ENCODE data around the gene LRP1.

The LRP1 gene

DNA sequence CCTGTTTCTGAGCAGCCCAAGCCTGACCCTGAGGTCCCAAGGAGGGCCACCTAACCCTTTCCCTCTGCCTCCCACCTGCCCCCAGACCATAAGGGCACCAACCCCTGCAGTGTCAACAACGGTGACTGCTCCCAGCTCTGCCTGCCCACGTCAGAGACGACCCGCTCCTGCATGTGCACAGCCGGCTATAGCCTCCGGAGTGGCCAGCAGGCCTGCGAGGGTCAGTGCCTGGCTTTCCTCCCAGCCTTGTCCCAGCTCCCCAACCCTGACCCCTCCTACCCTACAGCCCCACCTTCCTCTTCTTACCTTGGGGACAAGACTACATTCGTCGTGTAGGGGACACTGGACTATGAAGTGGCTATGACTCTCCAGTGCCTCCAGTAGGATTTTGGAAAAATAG lies 52.8 kb downstream of the LRP1 start:
- TF ChIP-seq, protein P1, sequence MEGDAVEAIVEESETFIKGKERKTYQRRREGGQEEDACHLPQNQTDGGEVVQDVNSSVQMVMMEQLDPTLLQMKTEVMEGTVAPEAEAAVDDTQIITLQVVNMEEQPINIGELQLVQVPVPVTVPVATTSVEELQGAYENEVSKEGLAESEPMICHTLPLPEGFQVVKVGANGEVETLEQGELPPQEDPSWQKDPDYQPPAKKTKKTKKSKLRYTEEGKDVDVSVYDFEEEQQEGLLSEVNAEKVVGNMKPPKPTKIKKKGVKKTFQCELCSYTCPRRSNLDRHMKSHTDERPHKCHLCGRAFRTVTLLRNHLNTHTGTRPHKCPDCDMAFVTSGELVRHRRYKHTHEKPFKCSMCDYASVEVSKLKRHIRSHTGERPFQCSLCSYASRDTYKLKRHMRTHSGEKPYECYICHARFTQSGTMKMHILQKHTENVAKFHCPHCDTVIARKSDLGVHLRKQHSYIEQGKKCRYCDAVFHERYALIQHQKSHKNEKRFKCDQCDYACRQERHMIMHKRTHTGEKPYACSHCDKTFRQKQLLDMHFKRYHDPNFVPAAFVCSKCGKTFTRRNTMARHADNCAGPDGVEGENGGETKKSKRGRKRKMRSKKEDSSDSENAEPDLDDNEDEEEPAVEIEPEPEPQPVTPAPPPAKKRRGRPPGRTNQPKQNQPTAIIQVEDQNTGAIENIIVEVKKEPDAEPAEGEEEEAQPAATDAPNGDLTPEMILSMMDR (IDR thresholded peaks at IDR 0.05; ENCODE audit: low read depth, low read length): no peak
- TF ChIP-seq, protein P2, sequence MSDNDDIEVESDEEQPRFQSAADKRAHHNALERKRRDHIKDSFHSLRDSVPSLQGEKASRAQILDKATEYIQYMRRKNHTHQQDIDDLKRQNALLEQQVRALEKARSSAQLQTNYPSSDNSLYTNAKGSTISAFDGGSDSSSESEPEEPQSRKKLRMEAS (IDR thresholded peaks at IDR 0.05; ENCODE audit: low read depth, low read length): no peak
- TF ChIP-seq POLR2A (IDR thresholded peaks at IDR 0.05; ENCODE audit: extremely low read depth, insufficient read length) (no peak), MYC (IDR thresholded peaks at IDR 0.05; ENCODE audit: low read depth, low read length) (no peak)
- H3K4me3 ChIP-seq (ENCODE audit: low read depth, low read length): no peak overlapping the region
- DNase-seq (ENCODE audit: low read depth): no peak

DNA sequence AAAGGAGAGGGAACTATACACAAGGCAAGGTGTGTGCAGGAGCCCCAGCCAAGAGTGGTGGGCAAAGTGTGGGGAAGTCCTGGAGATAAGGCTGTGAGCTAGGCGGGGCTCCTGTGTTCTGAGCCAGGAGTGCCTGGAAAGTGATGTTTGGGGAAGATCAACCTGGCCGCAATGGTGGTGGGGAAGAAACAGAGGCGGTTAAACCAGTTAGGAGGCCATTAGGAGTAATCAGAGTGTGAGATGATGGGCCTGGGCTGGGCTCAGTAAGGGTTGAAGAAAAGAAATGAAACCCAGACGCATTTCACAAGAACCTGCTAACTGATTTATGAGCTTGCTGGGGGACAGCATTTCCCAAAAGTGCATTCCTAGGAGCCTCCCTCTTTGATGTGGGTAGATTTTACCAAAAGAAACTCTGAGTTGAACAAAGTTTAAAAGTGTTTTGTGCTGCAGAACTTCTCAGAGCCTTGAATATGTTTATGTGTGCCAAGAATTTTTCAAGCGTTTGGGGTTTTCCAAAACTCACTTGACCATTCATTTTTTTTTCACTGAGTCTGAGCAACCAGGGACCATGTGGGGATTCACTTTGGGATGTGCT lies 53.4 kb downstream of the LRP1 start:
- no peak for TF ChIP-seq POLR2A (IDR thresholded peaks at IDR 0.05; ENCODE audit: extremely low read depth, insufficient read length)
- TF ChIP-seq, protein P1 (IDR thresholded peaks at IDR 0.05; ENCODE audit: low read depth, low read length): no peak
- TF ChIP-seq, protein P2 (IDR thresholded peaks at IDR 0.05; ENCODE audit: low read depth, low read length): no peak
- no peak for TF ChIP-seq MYC (IDR thresholded peaks at IDR 0.05; ENCODE audit: low read depth, low read length)
- DNase-seq (ENCODE audit: low read depth): no peak
- no peak overlapping the region for H3K4me3 ChIP-seq (ENCODE audit: low read depth, low read length)

DNA sequence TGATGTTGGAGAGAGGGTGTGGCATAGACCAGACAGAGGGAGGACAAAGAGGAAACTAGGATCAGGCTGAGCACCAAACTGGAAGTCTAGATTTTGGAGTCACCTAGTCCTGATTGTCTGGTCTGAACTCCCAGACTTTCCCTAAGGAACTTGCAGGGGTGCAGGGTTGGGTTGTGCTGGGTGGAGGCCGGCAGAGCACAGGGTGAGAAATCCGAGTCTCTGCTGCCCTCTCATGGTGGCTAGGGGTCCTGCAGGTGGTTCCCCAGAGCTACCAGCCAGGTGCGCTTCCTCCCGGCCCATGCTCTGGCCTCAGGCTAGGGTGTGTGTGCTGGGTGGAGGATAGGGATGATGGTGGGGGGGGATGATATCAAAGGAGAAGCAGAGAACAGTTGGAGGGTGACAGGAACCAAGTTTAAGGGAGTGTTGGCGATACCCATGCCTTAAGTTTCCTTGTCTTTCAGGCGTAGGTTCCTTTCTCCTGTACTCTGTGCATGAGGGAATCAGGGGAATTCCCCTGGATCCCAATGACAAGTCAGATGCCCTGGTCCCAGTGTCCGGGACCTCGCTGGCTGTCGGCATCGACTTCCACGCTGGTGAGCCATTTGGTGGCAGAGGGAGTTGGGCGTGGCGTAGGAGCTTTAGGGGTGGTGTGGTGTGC lies 54.8 kb downstream of the LRP1 start:
- TF ChIP-seq POLR2A (IDR thresholded peaks at IDR 0.05; ENCODE audit: extremely low read depth, insufficient read length): no peak
- TF ChIP-seq, protein P1 (IDR thresholded peaks at IDR 0.05; ENCODE audit: low read depth, low read length): peak; percentile 98
- TF ChIP-seq, protein P2 (IDR thresholded peaks at IDR 0.05; ENCODE audit: low read depth, low read length): no peak
- TF ChIP-seq MYC (IDR thresholded peaks at IDR 0.05; ENCODE audit: low read depth, low read length): no peak
- peak; percentile 67 for DNase-seq (ENCODE audit: low read depth)
- no peak overlapping the region for H3K4me3 ChIP-seq (ENCODE audit: low read depth, low read length)

DNA sequence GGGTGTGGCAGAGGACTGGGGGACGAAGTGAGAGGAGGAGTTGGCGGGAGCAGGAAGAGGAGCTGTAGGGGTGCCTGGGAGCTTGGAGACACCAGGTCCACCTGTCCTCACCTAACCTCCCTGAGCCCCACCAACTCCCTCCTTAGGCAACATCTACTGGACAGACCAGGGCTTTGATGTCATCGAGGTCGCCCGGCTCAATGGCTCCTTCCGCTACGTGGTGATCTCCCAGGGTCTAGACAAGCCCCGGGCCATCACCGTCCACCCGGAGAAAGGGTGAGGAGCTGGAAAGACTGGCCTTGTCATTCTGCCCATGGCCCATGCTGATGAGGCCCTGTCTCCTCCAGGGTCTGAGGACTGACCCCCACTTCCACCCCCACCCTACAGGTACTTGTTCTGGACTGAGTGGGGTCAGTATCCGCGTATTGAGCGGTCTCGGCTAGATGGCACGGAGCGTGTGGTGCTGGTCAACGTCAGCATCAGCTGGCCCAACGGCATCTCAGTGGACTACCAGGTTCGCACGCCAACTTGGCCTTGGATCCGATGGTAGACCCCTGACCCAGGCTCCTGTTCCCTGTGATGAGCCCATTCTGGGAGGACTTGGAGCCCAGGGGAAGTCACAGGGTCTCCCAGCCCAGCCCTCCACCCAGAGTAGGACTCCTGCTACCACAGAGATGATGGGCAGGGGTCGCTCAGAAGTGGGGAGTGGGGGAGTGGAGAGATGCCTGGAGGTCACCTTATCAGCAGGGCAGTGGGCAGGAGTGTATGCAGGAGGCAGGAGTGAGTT lies 55.8 kb downstream of the LRP1 start:
- no peak overlapping the region for H3K4me3 ChIP-seq (ENCODE audit: low read depth, low read length)
- no peak for TF ChIP-seq MYC (IDR thresholded peaks at IDR 0.05; ENCODE audit: low read depth, low read length)
- TF ChIP-seq, protein P2 (IDR thresholded peaks at IDR 0.05; ENCODE audit: low read depth, low read length): no peak
- TF ChIP-seq POLR2A (IDR thresholded peaks at IDR 0.05; ENCODE audit: extremely low read depth, insufficient read length): no peak
- TF ChIP-seq, protein P1 (IDR thresholded peaks at IDR 0.05; ENCODE audit: low read depth, low read length): no peak
- no peak for DNase-seq (ENCODE audit: low read depth)

DNA sequence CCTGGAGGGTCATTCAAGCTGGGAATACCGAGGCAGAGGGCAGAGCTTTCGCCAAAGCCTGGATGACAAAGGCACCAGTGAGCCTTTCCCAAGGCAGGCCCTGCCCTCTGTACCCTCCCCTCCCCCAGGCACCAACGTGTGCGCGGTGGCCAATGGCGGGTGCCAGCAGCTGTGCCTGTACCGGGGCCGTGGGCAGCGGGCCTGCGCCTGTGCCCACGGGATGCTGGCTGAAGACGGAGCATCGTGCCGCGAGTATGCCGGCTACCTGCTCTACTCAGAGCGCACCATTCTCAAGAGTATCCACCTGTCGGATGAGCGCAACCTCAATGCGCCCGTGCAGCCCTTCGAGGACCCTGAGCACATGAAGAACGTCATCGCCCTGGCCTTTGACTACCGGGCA lies 57.1 kb downstream of the LRP1 start:
- no peak overlapping the region for H3K4me3 ChIP-seq (ENCODE audit: low read depth, low read length)
- TF ChIP-seq POLR2A (IDR thresholded peaks at IDR 0.05; ENCODE audit: extremely low read depth, insufficient read length): no peak
- TF ChIP-seq, protein P2 (IDR thresholded peaks at IDR 0.05; ENCODE audit: low read depth, low read length): no peak
- no peak for TF ChIP-seq MYC (IDR thresholded peaks at IDR 0.05; ENCODE audit: low read depth, low read length)
- TF ChIP-seq, protein P1 (IDR thresholded peaks at IDR 0.05; ENCODE audit: low read depth, low read length): no peak
- DNase-seq (ENCODE audit: low read depth): no peak
